NCI-H82 treated with DMSO at 0.1 percent for 48 hours (cell line): Measurements from ENCODE around the gene ADCK1.
"Not testable (repeated sequence)": the region's sequence is repeated elsewhere in the genome, so short reads cannot be mapped to it uniquely, and the experiment has no call there.

ENCODE experiments used
- DNase-seq: peaks from one replicate; lab custom pipeline; 2025; ENCODE audit not compliant: unreplicated experiment; lab: John Stamatoyannopoulos, UW

ADCK1 gene

GRCh38 chr14:77864580-77864979 is 64.7 kb downstream of the ADCK1 start:
- no peak for DNase-seq

GRCh38 chr14:77865455-77865854 is 65.5 kb downstream of the ADCK1 start:
- DNase-seq, result no peak

- no peak for DNase-seq
Measured at GRCh38 chr14:77866932-77867331, 67.0 kb downstream of the ADCK1 start.

GRCh38 chr14:77867476-77867875 is 67.6 kb downstream of the ADCK1 start:
- DNase-seq, result no peak

- no peak for DNase-seq
Measured at GRCh38 chr14:77868552-77869285, 68.8 kb downstream of the ADCK1 start.

GRCh38 chr14:77869340-77869739 is 69.4 kb downstream of the ADCK1 start:
- no peak for DNase-seq

- no peak for DNase-seq
Measured at GRCh38 chr14:77870646-77871045, 70.7 kb downstream of the ADCK1 start.

GRCh38 chr14:77872152-77872551 is 72.2 kb downstream of the ADCK1 start:
- no peak for DNase-seq

- DNase-seq, result no peak
Measured at GRCh38 chr14:77872983-77873382, 73.1 kb downstream of the ADCK1 start.

- no peak for DNase-seq
Measured at GRCh38 chr14:77878783-77879182, 78.9 kb downstream of the ADCK1 start.

- no peak for DNase-seq
Measured at GRCh38 chr14:77880056-77880455, 80.1 kb downstream of the ADCK1 start.

- DNase-seq, result no peak
Measured at GRCh38 chr14:77882098-77882497, 82.2 kb downstream of the ADCK1 start.

GRCh38 chr14:77882636-77883035 is 82.7 kb downstream of the ADCK1 start:
- no peak for DNase-seq

GRCh38 chr14:77883131-77883846 is 83.4 kb downstream of the ADCK1 start:
- no peak for DNase-seq

- no peak for DNase-seq
Measured at GRCh38 chr14:77883847-77884238, 83.9 kb downstream of the ADCK1 start.

- DNase-seq, result peak; percentile 67
Measured at GRCh38 chr14:77885367-77885766, 85.5 kb downstream of the ADCK1 start.

- no peak for DNase-seq
Measured at GRCh38 chr14:77886010-77886409, 86.1 kb downstream of the ADCK1 start.

GRCh38 chr14:77888903-77889302 is 89.0 kb downstream of the ADCK1 start:
- DNase-seq, result not testable (repeated sequence)

- DNase-seq, result no peak
Measured at GRCh38 chr14:77889971-77890442, 90.1 kb downstream of the ADCK1 start.

GRCh38 chr14:77890873-77891272 is 91.0 kb downstream of the ADCK1 start:
- DNase-seq, result no peak

- no peak for DNase-seq
Measured at GRCh38 chr14:77892381-77892871, 92.5 kb downstream of the ADCK1 start.

- DNase-seq, result no peak
Measured at GRCh38 chr14:77892890-77893484, 93.1 kb downstream of the ADCK1 start.
